ENCODE measurements around the gene PRLR.
"Not testable (repeated sequence)": the region's sequence is repeated elsewhere in the genome, so short reads cannot be mapped to it uniquely, and the experiment has no call there.

PRLR gene

GRCh38 chr5:35103637-35104299 is 126.5 kb downstream of the PRLR start:
- Histone ChIP-seq H3K4me3 (ENCODE audit: low read depth, low read length) (no peak overlapping the region), H3K9me3 (ENCODE audit: control insufficient read depth, insufficient read depth, low read length) (no peaks in the 10 kb centered on the region), H3K4me1 (ENCODE audit: control insufficient read depth, insufficient read depth, low read length) (no peaks in the 10 kb centered on the region), H3K9ac (ENCODE audit: low read depth, low read length) (no peak overlapping the region), H3K36me3 (ENCODE audit: control insufficient read depth, insufficient read depth, low read length) (no peaks in the 10 kb centered on the region), H3K27me3 (ENCODE audit: control insufficient read depth, insufficient read depth, low read length) (no peaks in the 10 kb centered on the region)

GRCh38 chr5:35101720-35102119 is 128.6 kb downstream of the PRLR start:
- H3K36me3 ChIP-seq (ENCODE audit: control insufficient read depth, insufficient read depth, low read length); H3K9ac ChIP-seq (ENCODE audit: low read depth, low read length); H3K9me3 ChIP-seq (ENCODE audit: control insufficient read depth, insufficient read depth, low read length); H3K4me3 ChIP-seq (ENCODE audit: low read depth, low read length); H3K27me3 ChIP-seq (ENCODE audit: control insufficient read depth, insufficient read depth, low read length); H3K4me1 ChIP-seq (ENCODE audit: control insufficient read depth, insufficient read depth, low read length): not testable (repeated sequence)

GRCh38 chr5:35101016-35101415 is 129.3 kb downstream of the PRLR start:
- H3K9ac ChIP-seq (ENCODE audit: low read depth, low read length): no peak overlapping the region

GRCh38 chr5:35098214-35098613 is 132.1 kb downstream of the PRLR start:
- H3K4me1 ChIP-seq (ENCODE audit: control insufficient read depth, insufficient read depth, low read length): no peaks in the 10 kb centered on the region
- H3K27me3 ChIP-seq (ENCODE audit: control insufficient read depth, insufficient read depth, low read length): no peaks in the 10 kb centered on the region
- H3K36me3 ChIP-seq (ENCODE audit: control insufficient read depth, insufficient read depth, low read length): no peaks in the 10 kb centered on the region
- no peak overlapping the region for H3K4me3 ChIP-seq (ENCODE audit: low read depth, low read length)
- no peaks in the 10 kb centered on the region for H3K9me3 ChIP-seq (ENCODE audit: control insufficient read depth, insufficient read depth, low read length)
- H3K9ac ChIP-seq (ENCODE audit: low read depth, low read length): no peak overlapping the region

More at GRCh38 chr5:35101016-35101415, 129.3 kb downstream of the PRLR start:
- Histone ChIP-seq H3K27me3 (ENCODE audit: control insufficient read depth, insufficient read depth, low read length) (no peaks in the 10 kb centered on the region), H3K4me1 (ENCODE audit: control insufficient read depth, insufficient read depth, low read length) (no peaks in the 10 kb centered on the region), H3K9me3 (ENCODE audit: control insufficient read depth, insufficient read depth, low read length) (no peaks in the 10 kb centered on the region), H3K4me3 (ENCODE audit: low read depth, low read length) (no peak overlapping the region), H3K36me3 (ENCODE audit: control insufficient read depth, insufficient read depth, low read length) (no peaks in the 10 kb centered on the region)

- Histone ChIP-seq H3K4me3 (ENCODE audit: low read depth, low read length) (no peak overlapping the region), H3K4me1 (ENCODE audit: control insufficient read depth, insufficient read depth, low read length) (no peaks in the 10 kb centered on the region), H3K9me3 (ENCODE audit: control insufficient read depth, insufficient read depth, low read length) (no peaks in the 10 kb centered on the region), H3K9ac (ENCODE audit: low read depth, low read length) (no peak overlapping the region), H3K36me3 (ENCODE audit: control insufficient read depth, insufficient read depth, low read length) (no peaks in the 10 kb centered on the region), H3K27me3 (ENCODE audit: control insufficient read depth, insufficient read depth, low read length) (no peaks in the 10 kb centered on the region)
Observed at GRCh38 chr5:35096932-35097331, 133.4 kb downstream of the PRLR start.

- Histone ChIP-seq H3K36me3 (ENCODE audit: control insufficient read depth, insufficient read depth, low read length) (no peaks in the 10 kb centered on the region), H3K9ac (ENCODE audit: low read depth, low read length) (no peak overlapping the region), H3K9me3 (ENCODE audit: control insufficient read depth, insufficient read depth, low read length) (no peaks in the 10 kb centered on the region), H3K27me3 (ENCODE audit: control insufficient read depth, insufficient read depth, low read length) (no peaks in the 10 kb centered on the region), H3K4me1 (ENCODE audit: control insufficient read depth, insufficient read depth, low read length) (no peaks in the 10 kb centered on the region), H3K4me3 (ENCODE audit: low read depth, low read length) (no peak overlapping the region)
Observed at GRCh38 chr5:35096216-35096615, 134.1 kb downstream of the PRLR start.

GRCh38 chr5:35095366-35095765 is 134.9 kb downstream of the PRLR start:
- no peaks in the 10 kb centered on the region for H3K27me3 ChIP-seq (ENCODE audit: control insufficient read depth, insufficient read depth, low read length)
- H3K4me1 ChIP-seq (ENCODE audit: control insufficient read depth, insufficient read depth, low read length): no peaks in the 10 kb centered on the region
- no peaks in the 10 kb centered on the region for H3K9me3 ChIP-seq (ENCODE audit: control insufficient read depth, insufficient read depth, low read length)

GRCh38 chr5:35094948-35095347 is 135.3 kb downstream of the PRLR start:
- Histone ChIP-seq H3K4me3 (ENCODE audit: low read depth, low read length) (no peak overlapping the region), H3K27me3 (ENCODE audit: control insufficient read depth, insufficient read depth, low read length) (no peaks in the 10 kb centered on the region), H3K9ac (ENCODE audit: low read depth, low read length) (no peak overlapping the region), H3K36me3 (ENCODE audit: control insufficient read depth, insufficient read depth, low read length) (no peaks in the 10 kb centered on the region), H3K4me1 (ENCODE audit: control insufficient read depth, insufficient read depth, low read length) (no peaks in the 10 kb centered on the region), H3K9me3 (ENCODE audit: control insufficient read depth, insufficient read depth, low read length) (no peaks in the 10 kb centered on the region)

More at GRCh38 chr5:35095366-35095765, 134.9 kb downstream of the PRLR start:
- no peak overlapping the region for H3K9ac ChIP-seq (ENCODE audit: low read depth, low read length)
- no peaks in the 10 kb centered on the region for H3K36me3 ChIP-seq (ENCODE audit: control insufficient read depth, insufficient read depth, low read length)
- no peak overlapping the region for H3K4me3 ChIP-seq (ENCODE audit: low read depth, low read length)

- Histone ChIP-seq H3K27me3 (ENCODE audit: control insufficient read depth, insufficient read depth, low read length) (no peaks in the 10 kb centered on the region), H3K9me3 (ENCODE audit: control insufficient read depth, insufficient read depth, low read length) (no peaks in the 10 kb centered on the region), H3K9ac (ENCODE audit: low read depth, low read length) (no peak overlapping the region), H3K36me3 (ENCODE audit: control insufficient read depth, insufficient read depth, low read length) (no peaks in the 10 kb centered on the region), H3K4me3 (ENCODE audit: low read depth, low read length) (no peak overlapping the region), H3K4me1 (ENCODE audit: control insufficient read depth, insufficient read depth, low read length) (no peaks in the 10 kb centered on the region)
Observed at GRCh38 chr5:35092703-35093102, 137.6 kb downstream of the PRLR start.

- Histone ChIP-seq H3K27me3 (ENCODE audit: control insufficient read depth, insufficient read depth, low read length) (no peaks in the 10 kb centered on the region), H3K36me3 (ENCODE audit: control insufficient read depth, insufficient read depth, low read length) (no peaks in the 10 kb centered on the region), H3K4me1 (ENCODE audit: control insufficient read depth, insufficient read depth, low read length) (no peaks in the 10 kb centered on the region), H3K4me3 (ENCODE audit: low read depth, low read length) (no peak overlapping the region), H3K9me3 (ENCODE audit: control insufficient read depth, insufficient read depth, low read length) (no peaks in the 10 kb centered on the region), H3K9ac (ENCODE audit: low read depth, low read length) (no peak overlapping the region)
Observed at GRCh38 chr5:35091704-35092103, 138.6 kb downstream of the PRLR start.

- Histone ChIP-seq H3K27me3 (ENCODE audit: control insufficient read depth, insufficient read depth, low read length) (no peaks in the 10 kb centered on the region), H3K9me3 (ENCODE audit: control insufficient read depth, insufficient read depth, low read length) (no peaks in the 10 kb centered on the region), H3K9ac (ENCODE audit: low read depth, low read length) (no peak overlapping the region), H3K36me3 (ENCODE audit: control insufficient read depth, insufficient read depth, low read length) (no peaks in the 10 kb centered on the region), H3K4me1 (ENCODE audit: control insufficient read depth, insufficient read depth, low read length) (no peaks in the 10 kb centered on the region), H3K4me3 (ENCODE audit: low read depth, low read length) (no peak overlapping the region)
Observed at GRCh38 chr5:35089334-35090314, 140.7 kb downstream of the PRLR start.

GRCh38 chr5:35087991-35088390 is 142.3 kb downstream of the PRLR start:
- no peak overlapping the region for H3K4me3 ChIP-seq (ENCODE audit: low read depth, low read length)

More at GRCh38 chr5:35087991-35088390, 142.3 kb downstream of the PRLR start:
- Histone ChIP-seq H3K9ac (ENCODE audit: low read depth, low read length) (no peak overlapping the region), H3K36me3 (ENCODE audit: control insufficient read depth, insufficient read depth, low read length) (no peaks in the 10 kb centered on the region), H3K4me1 (ENCODE audit: control insufficient read depth, insufficient read depth, low read length) (no peaks in the 10 kb centered on the region), H3K27me3 (ENCODE audit: control insufficient read depth, insufficient read depth, low read length) (no peaks in the 10 kb centered on the region), H3K9me3 (ENCODE audit: control insufficient read depth, insufficient read depth, low read length) (no peaks in the 10 kb centered on the region)

Measured in iPS-15b (cell line).